Breast epithelium (tissue), 3 donors: Measurements from ENCODE around the gene RASA4B.

Experiments used
- CTCF ChIP-seq, 3 donors: fragments of 450-650 bp; IDR thresholded peaks; one replicate each; pipeline ENCODE4 v1.5.1; 2016 to 2017; ENCODE audit warnings: antibody characterized with exemption in 3 of 3, mild to moderate bottlenecking in 3 of 3, moderate library complexity in 3 of 3
- POLR2A ChIP-seq: fragments of 450-650 bp; IDR thresholded peaks from one replicate; pipeline ENCODE4 v1.6.1; 2016; ENCODE audit warnings: antibody characterized with exemption, mild to moderate bottlenecking, moderate library complexity

- TF ChIP-seq CTCF (IDR thresholded peaks at IDR 0.05) = no peak
- no peak for TF ChIP-seq POLR2A
These were observed 49.7 kb downstream of the RASA4B start for GRCh38 chr7:102467581-102468477.
